ENCODE data around the gene LCOR.

Gene LCOR

DNA sequence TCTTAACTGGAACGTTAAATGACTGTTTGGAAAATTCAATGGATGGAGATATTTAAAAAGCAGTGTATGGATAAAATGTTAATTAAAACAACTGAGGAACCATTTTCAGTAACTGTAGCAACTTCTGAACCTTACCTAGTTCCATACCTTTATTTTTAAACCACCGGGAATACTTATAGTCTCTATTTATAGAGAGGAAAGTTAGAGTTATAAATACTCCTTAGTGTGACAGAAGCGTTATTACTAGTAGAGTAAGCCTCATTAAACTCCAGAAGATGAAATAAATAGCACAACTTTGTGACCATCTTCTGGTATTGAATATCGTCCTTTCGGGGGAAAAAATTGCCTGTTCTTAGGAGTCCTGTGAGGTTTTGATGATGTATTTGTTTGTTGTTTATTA, 114.9 kb downstream of the LCOR start:
- DNase-seq: no peak

DNA sequence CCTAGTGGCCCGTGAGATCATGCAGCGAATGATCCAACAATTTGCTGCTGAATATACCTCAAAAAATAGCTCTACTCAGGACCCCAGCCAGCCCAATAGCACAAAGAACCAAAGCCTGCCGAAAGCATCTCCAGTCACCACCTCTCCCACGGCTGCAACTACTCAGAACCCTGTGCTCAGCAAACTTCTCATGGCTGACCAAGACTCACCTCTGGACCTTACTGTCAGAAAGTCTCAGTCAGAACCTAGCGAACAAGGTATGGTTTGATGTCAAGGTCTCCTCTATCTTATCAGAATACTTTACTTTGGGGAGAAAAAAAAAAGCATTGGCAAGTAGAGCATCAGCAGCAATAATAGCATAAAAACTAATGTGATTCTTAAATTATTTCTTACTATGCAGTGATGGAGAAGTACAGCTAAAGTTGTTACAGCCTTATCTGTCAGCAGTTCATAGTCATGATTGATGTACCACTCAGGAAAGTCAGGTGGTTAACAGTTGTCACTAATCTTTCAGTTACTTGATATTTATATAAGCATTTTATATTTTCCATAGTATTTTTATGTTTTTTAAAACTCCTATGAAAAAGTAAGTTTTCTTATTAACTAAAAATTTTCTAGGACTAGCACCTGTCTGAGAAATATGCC, 117.1 kb downstream of the LCOR start:
- no peak for DNase-seq

DNA sequence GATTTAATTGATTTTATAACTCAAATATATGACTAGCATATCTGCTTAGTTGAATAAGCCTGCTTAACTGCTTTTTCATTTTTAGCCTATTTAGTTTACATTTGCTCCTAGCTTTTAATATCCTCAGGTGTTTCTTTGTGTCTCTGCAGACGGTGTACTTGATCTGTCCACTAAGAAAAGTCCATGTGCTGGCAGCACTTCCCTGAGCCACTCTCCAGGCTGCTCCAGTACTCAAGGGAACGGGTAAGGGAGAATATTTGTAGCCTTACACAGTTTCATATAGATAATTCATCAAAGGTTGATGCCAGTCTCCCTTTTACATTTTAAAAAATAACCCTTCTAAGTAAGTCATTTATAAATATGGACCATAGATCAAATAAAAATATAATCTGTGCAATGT, 119.9 kb downstream of the LCOR start:
- no peak for DNase-seq

DNA sequence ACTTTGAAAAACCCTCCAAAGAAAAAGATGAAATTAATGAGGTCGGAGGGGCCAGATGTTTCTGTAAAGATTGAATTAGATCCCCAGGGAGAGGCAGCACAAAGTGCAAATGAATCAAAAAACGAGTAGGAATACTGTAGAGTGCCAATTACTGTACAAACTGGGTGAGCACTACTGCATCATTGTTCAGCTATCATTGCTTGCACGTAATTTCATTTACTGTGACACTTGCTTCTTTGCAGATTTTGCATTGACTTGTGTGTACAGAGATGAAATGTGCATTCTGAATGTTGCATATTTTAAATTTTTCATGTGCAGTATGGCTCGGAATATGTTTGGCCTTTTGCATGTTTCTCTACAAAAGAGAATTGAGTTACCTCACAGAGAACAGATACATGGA, 123.7 kb downstream of the LCOR start:
- no peak for DNase-seq

DNA sequence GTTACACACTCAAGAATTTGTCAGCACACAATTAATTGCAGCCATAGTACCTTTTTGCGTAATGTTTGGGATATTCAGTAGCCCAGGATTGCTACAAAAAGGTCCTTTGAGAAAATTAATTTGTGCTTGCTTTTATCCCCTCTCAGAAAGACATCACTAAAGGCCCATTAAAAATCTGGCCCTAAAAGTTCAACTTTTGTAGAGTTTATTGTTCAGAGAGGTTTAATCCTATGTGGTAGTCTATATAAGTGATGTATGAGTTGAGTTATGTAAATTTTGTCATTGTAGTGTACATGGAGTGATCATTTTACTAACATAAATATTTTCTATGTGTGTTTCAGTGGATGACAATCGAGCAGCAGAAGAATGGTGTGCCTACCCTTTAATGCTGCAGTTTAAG, 126.0 kb downstream of the LCOR start:
- no peak for DNase-seq

DNA sequence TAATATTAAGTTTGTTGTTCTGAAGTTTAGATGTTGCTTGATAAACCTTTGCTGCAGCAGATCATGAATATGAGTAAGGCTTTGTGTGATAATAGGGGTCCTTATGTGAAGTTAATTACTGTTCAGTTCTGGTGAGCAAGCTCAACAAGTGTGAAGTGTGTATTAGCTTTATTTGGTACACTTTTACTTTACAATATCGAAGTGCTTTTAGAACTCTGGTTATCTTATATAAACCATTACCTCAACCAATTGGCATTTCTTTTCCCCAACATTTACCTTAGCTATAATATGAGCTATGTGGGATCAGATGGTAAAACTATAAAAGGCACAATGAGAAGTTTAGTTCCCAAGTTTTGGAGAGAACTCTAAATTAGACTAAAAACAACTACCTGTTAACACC, 127.6 kb downstream of the LCOR start:
- no peak for DNase-seq

DNA sequence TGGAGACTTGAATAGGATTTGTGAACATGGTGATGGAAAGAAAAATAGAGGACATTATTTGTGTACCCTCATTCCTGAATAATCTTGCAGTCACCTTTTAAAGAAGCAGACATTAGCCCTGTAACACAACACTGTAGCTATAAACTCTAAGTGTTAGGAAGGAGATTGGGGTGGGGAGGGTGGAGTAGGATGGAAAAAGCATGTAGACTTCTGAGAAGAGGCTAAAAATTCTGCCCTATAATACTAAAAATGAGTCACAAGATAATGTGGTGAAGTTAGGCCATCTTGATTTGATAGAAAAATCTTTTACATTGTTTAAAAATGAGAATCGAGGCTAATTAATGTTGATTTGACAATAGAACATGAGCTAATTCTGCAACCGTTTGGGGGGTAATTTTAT, 128.8 kb downstream of the LCOR start:
- DNase-seq: no peak

DNA sequence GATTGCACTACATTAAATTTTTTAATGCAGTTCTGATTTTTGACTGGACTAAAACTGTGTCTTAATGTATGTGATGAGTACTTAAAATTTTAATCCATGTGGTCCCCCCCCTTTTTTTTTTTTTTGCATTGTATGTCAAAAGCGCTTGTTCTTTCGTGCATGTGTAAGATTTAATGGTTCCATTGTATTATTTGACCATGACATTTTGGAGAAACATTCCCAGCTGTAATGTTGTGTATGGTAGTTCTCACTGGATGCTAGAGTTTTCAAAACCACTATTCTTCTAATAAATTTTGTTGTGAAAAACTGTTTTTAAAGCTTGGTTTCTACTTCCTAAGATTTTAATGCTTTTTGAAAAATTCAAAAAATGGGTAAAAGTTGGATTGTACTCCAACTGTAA, 132.0 kb downstream of the LCOR start:
- no peak for DNase-seq

DNA sequence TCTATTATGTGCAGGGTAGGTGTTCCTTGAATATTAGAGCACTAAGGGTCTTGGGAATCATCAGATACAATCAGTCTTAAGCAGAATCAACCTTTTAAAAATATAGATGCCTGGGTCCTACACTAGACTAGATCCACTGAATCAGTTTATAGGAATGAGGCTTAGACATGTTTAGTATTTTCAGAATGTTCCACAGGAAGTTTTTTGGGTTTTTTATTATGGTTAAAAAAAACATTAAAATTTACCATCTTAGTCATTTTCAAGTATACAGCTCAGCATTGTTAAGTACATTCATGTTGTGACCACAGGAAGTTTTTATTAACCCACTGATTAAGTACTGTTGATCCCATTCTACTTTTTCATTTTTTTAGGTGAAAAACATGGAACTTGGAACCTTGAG, 135.7 kb downstream of the LCOR start:
- no peak for DNase-seq

DNA sequence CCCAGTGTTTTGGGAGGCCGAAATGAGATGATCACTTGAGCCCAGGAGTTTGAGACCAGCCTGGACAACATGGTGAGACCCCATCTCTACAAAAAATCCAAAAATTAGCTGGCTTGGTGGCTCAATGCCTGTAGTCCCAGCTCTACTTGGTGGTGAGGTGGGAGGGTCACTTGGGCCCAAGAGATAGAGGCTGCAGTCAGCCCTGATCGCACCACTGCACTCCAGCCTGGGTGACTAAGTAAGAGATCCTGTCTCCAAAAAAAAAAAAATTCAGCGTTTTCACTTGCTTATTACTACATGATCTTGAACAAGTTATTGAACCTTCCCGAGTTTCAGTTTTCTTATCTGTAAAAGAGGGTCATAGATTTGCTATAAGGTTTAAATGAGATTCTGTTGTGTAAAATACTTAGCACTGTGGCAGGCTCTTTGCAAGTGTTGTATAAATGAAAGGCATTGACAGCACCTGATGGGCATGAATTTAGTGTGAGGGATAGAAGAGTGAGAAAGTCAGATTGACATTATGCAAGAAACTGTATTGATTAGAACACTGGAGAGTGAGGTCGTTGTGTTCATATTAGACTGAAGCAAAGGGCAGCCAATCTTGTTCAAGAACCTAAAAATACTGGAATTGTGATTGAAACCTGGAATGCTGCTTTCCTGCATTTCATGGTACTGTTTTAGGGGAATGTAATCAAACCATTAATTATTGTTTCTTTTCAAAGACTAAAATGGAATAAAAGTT, 136.8 kb downstream of the LCOR start:
- DNase-seq: no peak

DNA sequence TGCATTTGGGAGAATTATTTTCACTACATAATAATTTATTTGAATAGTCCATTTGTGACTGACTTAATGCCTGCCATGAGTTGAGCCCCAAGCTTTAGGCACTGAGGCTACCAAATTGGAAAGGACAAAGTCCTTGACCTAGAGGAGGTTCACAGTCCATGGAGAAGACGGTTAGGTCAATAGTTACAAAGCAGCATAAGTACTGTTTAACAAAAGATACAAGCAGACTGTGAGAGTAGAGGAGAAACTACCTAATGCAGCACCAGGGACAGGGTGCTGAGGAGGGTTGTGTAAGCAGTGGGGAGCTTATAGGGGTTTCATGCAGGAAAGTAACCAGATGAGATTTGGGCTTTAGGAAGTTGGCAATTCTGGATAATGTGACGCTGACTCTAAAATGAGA, 139.2 kb downstream of the LCOR start:
- DNase-seq: no peak

DNA sequence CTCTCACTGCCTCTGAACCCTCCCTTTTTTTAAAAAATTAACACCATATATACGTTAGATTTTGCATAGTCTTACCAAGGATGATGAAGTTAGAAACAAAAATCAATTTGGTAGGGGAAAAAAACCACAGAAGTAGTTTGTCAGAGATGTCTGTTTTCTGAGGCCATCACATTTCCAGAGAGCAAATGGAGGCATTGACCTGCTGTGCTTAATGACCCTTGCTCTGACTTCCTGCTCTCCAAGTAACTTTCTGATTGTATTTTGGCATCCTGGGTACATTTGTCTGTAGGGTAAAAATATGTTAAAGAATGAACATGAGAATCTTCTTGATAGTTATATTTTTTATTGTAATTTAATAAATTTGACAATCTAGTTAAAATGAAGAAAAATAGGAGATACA, 140.2 kb downstream of the LCOR start:
- DNase-seq: no peak

DNA sequence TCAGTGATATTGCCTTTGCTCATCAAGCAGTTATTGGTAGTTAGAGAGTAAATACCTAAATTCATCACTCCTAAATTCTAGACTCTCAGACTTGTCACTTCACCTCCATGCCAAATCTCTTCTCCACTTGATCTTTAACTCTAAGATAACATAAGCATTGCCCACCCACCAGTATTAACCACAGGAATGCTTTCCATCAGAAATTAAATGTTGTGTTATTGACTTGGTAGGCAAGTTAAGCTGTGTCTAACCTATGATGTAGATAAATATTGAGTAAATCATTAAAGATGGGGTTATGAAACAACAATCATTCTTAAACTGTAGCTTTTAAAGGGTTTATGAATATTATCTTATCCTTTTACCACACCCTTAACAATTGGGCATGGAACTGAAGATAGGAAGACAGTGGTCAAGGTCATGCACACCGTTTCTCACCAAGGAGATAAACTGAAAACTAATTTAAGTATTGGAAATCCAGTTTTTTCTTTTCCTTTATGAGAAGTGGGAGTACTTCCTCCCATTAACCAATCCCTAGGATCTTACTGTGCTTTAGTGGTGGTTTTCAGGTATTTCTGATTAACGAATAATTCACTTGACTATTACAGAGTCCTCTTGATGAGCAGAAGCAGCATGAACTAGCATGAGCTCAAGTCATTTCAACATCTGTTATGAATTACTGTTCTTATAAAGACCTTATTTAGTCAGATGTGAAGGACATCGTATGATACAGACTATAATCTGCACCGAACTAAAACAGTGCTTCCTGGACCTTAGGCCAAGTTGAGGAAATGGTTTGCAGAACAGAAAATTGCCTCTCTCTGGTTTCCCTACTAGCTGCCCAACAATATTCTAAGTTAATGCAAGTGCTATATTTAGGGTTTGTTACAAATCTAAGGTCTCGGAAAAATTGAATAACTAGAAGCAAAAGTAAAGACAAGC, 142.0 kb downstream of the LCOR start:
- DNase-seq: no peak

DNA sequence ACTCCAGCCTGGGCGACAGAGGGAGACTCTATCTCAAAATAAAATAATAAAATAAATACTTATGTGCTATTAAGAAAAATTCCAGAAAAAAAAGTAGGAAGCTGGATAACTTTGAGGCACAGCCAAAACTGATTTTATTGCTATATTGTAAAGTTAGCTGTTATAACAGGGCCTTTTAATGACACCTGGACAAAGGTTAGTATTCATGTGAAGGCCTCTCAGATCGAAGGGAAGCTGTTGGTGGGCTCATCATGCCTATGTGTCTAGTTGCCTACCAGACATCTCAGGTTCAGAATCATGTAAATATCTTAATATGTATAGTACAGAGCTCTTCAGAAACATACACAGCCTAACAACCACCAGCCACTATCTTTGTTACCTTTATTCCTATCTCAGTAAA, 143.0 kb downstream of the LCOR start:
- no peak for DNase-seq

DNA sequence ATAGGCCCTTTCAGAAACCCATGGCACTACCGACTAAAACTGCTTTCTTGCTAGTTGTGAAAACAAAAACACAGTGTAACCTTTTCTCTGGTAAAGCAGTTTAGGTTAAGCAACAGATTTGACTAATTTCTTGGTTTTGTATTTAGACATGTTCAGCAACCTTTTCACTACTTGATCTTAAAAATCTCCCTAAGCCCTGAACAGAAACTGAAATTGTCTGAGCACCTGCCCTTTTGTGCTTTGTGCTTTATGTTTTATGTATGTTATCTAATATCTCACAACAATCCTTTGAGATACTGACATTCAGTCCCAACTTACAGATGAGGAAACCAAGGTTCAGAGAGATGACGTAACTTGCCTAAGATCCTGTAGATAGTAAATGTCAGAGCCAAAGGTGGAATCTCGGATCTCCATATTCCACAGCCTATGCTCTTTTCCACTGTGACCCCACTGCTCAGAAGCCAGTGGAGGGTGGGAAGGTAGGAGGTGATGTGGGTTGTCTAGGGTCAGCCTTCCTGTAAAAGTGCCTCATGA, 146.6 kb downstream of the LCOR start:
- DNase-seq: no peak

DNA sequence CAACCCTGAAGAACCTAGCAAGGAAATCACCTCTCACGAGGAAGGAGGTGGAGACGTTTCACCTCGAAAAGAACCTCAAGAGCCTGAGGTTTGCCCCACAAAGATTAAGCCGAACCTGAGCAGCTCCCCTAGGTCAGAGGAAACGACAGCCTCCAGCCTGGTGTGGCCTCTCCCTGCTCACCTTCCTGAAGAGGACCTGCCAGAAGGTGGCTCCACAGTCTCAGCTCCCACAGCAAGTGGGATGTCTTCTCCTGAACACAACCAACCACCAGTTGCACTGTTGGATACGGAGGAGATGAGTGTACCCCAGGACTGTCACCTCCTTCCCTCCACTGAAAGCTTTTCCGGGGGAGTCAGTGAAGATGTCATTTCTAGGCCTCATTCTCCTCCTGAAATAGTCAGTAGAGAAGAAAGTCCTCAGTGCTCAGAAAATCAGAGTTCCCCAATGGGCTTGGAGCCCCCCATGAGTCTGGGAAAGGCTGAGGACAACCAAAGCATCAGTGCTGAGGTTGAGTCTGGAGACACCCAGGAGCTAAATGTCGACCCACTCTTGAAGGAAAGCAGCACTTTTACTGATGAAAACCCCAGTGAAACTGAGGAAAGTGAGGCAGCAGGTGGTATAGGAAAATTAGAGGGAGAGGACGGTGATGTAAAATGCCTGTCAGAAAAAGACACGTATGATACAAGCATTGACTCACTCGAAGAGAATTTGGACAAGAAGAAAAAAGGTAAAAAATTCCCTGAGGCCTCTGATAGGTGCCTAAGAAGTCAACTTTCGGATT, 150.2 kb downstream of the LCOR start:
- DNase-seq: no peak

DNA sequence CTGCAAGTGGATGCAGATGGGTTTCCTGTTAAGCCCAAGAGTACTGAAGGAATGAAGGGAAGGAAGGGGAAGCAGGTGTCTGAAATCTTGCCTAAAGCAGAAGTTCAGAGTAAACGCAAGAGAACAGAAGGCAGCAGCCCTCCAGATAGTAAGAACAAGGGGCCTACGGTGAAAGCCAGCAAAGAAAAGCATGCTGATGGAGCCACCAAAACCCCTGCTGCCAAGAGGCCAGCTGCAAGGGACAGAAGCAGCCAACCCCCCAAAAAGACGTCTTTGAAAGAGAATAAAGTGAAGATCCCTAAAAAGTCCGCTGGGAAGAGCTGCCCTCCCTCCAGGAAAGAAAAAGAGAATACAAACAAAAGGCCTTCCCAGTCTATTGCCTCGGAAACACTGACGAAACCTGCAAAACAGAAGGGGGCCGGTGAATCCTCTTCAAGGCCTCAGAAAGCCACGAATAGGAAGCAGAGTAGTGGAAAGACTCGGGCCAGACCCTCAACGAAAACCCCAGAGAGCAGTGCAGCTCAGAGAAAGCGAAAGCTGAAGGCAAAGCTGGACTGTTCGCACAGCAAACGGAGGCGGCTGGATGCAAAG, 152.5 kb downstream of the LCOR start:
- DNase-seq: no peak

DNA sequence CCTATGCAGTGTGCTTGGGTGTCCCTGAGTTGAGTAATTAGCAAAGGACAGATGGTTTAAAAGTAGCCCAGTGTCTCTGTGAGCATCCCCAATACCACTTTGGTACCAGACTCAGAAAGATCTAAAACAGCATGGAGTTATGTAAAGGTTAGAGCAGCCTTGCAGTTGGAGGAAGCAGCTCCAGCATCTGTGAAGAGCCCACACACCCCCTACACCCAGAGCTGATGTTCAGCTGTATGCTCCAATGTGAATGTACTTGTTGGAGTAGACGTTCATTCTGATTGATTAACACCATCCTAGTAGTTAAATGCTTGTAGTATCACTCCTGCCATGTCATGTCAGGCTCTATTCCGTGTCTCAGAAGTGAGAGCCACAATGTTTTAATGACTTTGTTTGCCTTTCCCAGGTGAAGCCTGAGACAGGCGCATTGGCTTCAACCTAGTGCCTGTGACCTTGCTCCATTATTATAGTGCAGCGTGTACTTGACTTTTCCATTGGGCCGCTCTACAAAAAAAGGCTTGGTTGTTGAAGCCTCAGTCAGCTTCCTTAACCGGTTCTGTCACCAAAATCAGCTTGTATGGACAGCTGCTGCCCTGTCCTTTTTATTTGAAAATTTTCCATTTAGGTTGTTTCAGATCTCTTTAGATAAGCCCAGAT, 154.2 kb downstream of the LCOR start:
- no peak for DNase-seq

DNA sequence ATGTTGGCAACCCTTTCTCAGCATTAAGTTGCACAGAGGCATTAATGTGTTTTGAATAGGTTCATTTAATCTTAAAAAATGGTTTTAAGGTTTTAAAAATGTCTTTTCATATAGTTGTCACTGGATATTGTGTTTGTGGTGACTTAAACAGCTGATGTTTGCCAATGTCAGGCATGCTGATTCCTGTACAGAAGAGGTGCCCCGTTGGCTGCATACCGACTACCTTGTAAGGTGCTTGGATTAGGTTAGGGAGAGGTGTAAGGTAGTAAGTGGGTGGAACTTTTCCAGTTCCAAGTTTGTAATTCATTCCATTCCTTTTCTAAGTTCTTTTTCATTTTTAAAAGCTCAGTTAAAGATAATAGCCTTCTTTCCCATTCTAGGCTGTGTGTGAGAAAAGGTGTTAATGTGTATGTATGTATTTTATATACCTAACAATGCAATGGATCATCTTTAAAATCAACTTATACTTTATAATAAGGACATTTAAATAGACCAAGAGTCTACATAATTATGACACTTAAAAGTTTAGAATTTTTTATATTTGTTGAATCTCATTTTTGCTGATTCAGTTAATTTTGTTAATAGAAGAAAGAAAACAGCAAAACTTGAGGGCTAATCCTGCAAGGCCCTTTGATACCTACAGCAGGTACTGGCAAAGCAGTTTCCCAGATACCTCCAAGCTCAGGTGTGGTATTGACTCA, 155.2 kb downstream of the LCOR start:
- no peak for DNase-seq

DNA sequence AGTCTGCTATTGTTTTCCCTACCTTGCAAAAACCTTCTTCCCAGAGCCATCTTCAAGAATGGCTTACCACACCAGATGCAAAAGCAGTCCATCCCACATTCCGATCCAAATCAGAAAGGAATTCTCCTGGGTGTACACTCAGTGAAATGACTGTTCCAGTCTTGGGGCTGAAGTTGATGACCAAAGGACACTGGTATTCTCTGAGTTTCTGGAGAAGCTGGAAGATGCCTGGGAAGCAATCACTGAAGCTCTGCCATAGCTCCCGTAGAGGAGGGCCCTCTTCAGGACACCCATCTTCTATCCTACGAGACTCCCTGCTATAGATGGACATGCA, 155.7 kb downstream of the LCOR start:
- no peak for DNase-seq

DNA sequence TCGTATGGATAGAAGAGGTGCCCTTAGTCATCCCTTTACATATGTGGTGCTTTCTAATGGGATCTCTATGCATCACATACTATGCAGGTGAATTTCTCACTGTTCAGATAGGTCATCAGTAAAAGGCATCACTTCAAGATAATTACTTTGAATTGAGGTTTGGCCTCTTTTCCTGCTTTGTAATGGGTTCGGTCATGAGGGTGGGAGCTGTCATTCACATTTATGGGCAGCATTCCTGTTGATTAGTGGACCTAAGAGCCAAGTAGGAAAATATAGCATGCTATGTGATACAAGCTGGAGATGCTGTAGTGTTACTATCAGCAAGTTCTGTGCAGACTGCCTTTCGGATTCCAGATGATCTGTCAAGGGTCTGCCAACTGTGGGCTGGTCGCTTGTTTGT, 156.3 kb downstream of the LCOR start:
- DNase-seq: no peak

Measured in cerebellar nuclear complex (tissue), 1 donor.